Neuronal stem cell (in vitro differentiated cells): Measurements from ENCODE around the gene MTMR1.

ENCODE experiments used
- DNase-seq: peaks from one replicate; pipeline ENCODE4 v3.0.0-alpha.2; 2013; ENCODE audit warnings: low spot score
- H2AFZ ChIP-seq: one replicate; pipeline ENCODE4 v1.6.1; 2013; ENCODE audit warnings: mild to moderate bottlenecking, low read length, inconsistent platforms
- H2AK5ac ChIP-seq: 2 replicates; pipeline ENCODE4 v1.6.1; 2013; ENCODE audit warnings: low read depth, mild to moderate bottlenecking, inconsistent platforms, low read length, moderate library complexity, mixed read lengths
- H2BK120ac ChIP-seq: 2 replicates; pipeline ENCODE4 v1.6.1; 2013; ENCODE audit warnings: low read depth, mild to moderate bottlenecking, inconsistent platforms, low read length, moderate library complexity, mixed read lengths
- H2BK12ac ChIP-seq: one replicate; pipeline ENCODE4 v1.6.1; 2013; ENCODE audit warnings: low read length, inconsistent platforms
- H2BK15ac ChIP-seq: 2 replicates; pipeline ENCODE4 v1.6.1; 2013; ENCODE audit warnings: mild to moderate bottlenecking, low read length, inconsistent platforms, mixed read lengths
- H2BK5ac ChIP-seq: one replicate; pipeline ENCODE4 v1.6.1; 2013; ENCODE audit warnings: inconsistent platforms, mild to moderate bottlenecking, low read length, moderate library complexity
- H3K14ac ChIP-seq: one replicate; pipeline ENCODE4 v1.6.1; 2013; ENCODE audit warnings: low read length, inconsistent platforms
- H3K18ac ChIP-seq: 2 replicates; pipeline ENCODE4 v1.6.1; 2013; ENCODE audit warnings: low read length, inconsistent platforms
- H3K23ac ChIP-seq: 2 replicates; pipeline ENCODE4 v1.6.1; 2013; ENCODE audit warnings: low read depth, mild to moderate bottlenecking, mixed read lengths, low read length, inconsistent platforms; ENCODE audit not compliant: poor library complexity
- H3K27ac ChIP-seq: replicated peaks from 3 replicates; pipeline ENCODE4 v1.5.1; 2013; ENCODE audit warnings: low read length, inconsistent platforms
- H3K27me3 ChIP-seq, 3 experiments: 2 replicates each; pipeline ENCODE4 v1.6.1; 2013; ENCODE audit warnings: low read length in 3 of 3, mild to moderate bottlenecking in 2 of 3, inconsistent platforms in 1 of 3, low read depth in 1 of 3, mixed read lengths in 1 of 3, moderate library complexity in 1 of 3; ENCODE audit not compliant: control insufficient read depth in 3 of 3, insufficient read depth in 3 of 3
- H3K36me3 ChIP-seq, 2 donors: replicated peaks in 1 of 2; 2 replicates each; pipeline ENCODE4 v1.6.1; 2013; ENCODE audit warnings: low read length in 2 of 2; ENCODE audit not compliant: control insufficient read depth in 2 of 2, insufficient read depth in 2 of 2
- H3K4ac ChIP-seq: 2 replicates; pipeline ENCODE4 v1.6.1; 2013; ENCODE audit warnings: inconsistent platforms, mild to moderate bottlenecking, low read length, moderate library complexity
- H3K4me1 ChIP-seq, 2 donors: 1 replicate in 1 of 2; 2 replicates in 1 of 2; pipeline ENCODE4 v1.6.1; 2013; ENCODE audit warnings: low read length in 2 of 2, low read depth in 1 of 2; ENCODE audit not compliant: control insufficient read depth in 2 of 2, insufficient read depth in 1 of 2
- H3K4me2 ChIP-seq: one replicate; pipeline ENCODE4 v1.6.1; 2013; ENCODE audit warnings: mild to moderate bottlenecking, low read length, inconsistent platforms; ENCODE audit not compliant: insufficient read depth, poor library complexity, severe bottlenecking
- H3K4me3 ChIP-seq, 2 donors: 2 replicates each; pipeline ENCODE4 v1.5.1; 2013; ENCODE audit warnings: low read length in 2 of 2, mild to moderate bottlenecking in 2 of 2, inconsistent platforms in 1 of 2, moderate library complexity in 1 of 2
- H3K79me1 ChIP-seq: one replicate; pipeline ENCODE4 v1.6.1; 2013; ENCODE audit warnings: low read depth, mild to moderate bottlenecking, inconsistent platforms, low read length, moderate library complexity
- H3K9ac ChIP-seq: one replicate; pipeline ENCODE4 v1.6.1; 2013; ENCODE audit warnings: mild to moderate bottlenecking, low read depth, low read length, inconsistent platforms; ENCODE audit not compliant: poor library complexity
- H3K9me3 ChIP-seq, 2 donors: replicated peaks in 1 of 2; 2 replicates each; pipeline versions ENCODE3 to v1.6.1; 2013; ENCODE audit warnings: low read length in 2 of 2, mild to moderate bottlenecking in 2 of 2, inconsistent platforms in 1 of 2, low read depth in 1 of 2, mixed read lengths in 1 of 2, moderate library complexity in 1 of 2; ENCODE audit not compliant: control insufficient read depth in 2 of 2, insufficient read depth in 1 of 2
- H4K8ac ChIP-seq: one replicate; pipeline ENCODE4 v1.6.1; 2013; ENCODE audit warnings: low read depth, mild to moderate bottlenecking, inconsistent platforms, low read length, moderate library complexity
- H4K91ac ChIP-seq: one replicate; pipeline ENCODE4 v1.6.1; 2013; ENCODE audit warnings: low read length, low read depth, mild to moderate bottlenecking, inconsistent platforms; ENCODE audit not compliant: poor library complexity
- WGBS, 2 donors: extraction: QIAGEN DNeasy Blood & Tissue Kit; methylation state at CpG; one replicate each; pipeline ENCODE4 v1.1.7; 2013; ENCODE audit warnings: missing lambda C conversion rate in 2 of 2, mixed read lengths in 1 of 2; ENCODE audit not compliant: insufficient read length in 2 of 2, insufficient replicate concordance in 1 of 2; ENCODE audit errors: extremely low coverage in 2 of 2; 5-methylcytosine and 5-hydroxymethylcytosine counted together

MTMR1 gene

DNA sequence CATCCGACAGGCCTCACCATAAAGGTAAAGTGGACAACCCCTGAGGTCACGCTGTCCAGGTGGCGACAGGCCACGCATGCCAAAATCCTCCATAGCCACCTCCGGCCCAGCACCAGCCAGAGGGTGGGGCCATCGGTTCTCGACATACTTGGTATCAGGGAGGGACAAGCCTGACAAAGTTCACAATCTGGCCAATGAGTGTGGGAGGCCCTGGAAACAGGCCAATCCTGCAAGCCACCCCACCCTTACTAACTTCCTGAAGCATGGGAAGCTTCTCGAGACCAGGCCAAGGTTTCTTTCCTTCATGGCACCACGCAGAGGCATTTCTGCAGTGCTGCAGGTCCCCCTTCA, 73.8 kb downstream of the MTMR1 start:
- no peak overlapping the region for H2BK12ac ChIP-seq

DNA sequence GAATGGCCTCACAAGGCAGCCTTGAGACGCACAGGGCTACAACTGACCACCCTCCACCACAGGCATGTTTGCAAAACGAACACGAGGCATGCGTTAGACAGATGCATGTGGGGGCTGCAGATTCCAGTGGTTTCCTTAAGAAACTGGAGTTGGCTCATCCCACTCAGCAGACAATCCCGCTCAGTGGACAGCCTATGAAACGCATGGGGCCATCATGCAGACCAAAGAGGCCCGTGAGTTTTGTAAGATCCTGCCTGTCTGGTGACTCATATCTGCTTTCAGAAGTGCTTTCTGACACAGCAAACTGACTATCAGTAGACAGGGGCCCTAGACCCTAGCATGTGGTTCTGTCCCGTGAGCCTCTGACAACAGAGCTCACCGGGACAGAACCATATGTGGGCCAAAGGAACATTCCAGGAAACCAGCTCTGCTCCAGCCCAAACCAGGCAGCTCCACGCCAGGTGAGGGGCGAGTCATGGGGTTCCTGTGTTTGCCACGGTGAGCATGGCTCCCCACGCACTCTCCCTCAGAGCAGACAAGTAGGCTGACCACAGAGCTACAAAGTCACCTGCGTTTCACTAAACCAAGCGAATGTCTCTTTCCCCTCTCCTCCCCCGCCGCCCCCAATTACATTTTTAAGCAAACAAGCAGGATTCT, 74.4 kb downstream of the MTMR1 start:
- Histone ChIP-seq H3K9me3 (no peaks in the 10 kb centered on the region), H3K27me3 (peaks cover 0 to 12% (median 0%) of the 10 kb centered on the region in 3 experiments), H3K18ac (no peak overlapping the region), H2AK5ac (no peak overlapping the region), H3K9ac (no peak overlapping the region), H3K4ac (no peak overlapping the region), H3K27ac (no peak overlapping the region), H2AFZ (no peak overlapping the region), H3K79me1 (no peaks in the 10 kb centered on the region), H4K8ac (no peak overlapping the region), H3K14ac (no peak overlapping the region), H3K4me3 (no peak overlapping the region), H3K36me3 (peaks cover 0 to 13% of the 10 kb centered on the region in 2 donors), H3K4me2 (no peak overlapping the region), H3K23ac (no peak overlapping the region), H2BK15ac (no peak overlapping the region), H2BK120ac (no peak overlapping the region), H2BK5ac (no peak overlapping the region), H2BK12ac (no peak overlapping the region), H4K91ac (no peak overlapping the region), H3K4me1 (no peaks in the 10 kb centered on the region)
- DNase-seq: no peak
- no CpG with 5 or more reads among the region's 17 CpGs for WGBS, 2 donors

More for the DNA sequence above, 73.8 kb downstream of the MTMR1 start:
- Histone ChIP-seq H2BK120ac (no peak overlapping the region), H3K27ac (no peak overlapping the region), H3K4me3 (no peak overlapping the region), H3K4me1 (no peaks in the 10 kb centered on the region), H3K23ac (no peak overlapping the region), H3K27me3 (peaks cover 0 to 13% (median 0%) of the 10 kb centered on the region in 3 experiments), H3K14ac (no peak overlapping the region), H3K79me1 (no peaks in the 10 kb centered on the region), H2AFZ (no peak overlapping the region), H3K4me2 (no peak overlapping the region), H3K9me3 (no peaks in the 10 kb centered on the region), H3K18ac (no peak overlapping the region), H2BK15ac (no peak overlapping the region), H4K8ac (no peak overlapping the region), H2BK5ac (no peak overlapping the region), H3K9ac (no peak overlapping the region), H2AK5ac (no peak overlapping the region), H4K91ac (no peak overlapping the region), H3K4ac (no peak overlapping the region), H3K36me3 (peaks cover 0 to 16% of the 10 kb centered on the region in 2 donors)
- DNase-seq: no peak
- no CpG with 5 or more reads among the region's 9 CpGs for WGBS, 2 donors

DNA sequence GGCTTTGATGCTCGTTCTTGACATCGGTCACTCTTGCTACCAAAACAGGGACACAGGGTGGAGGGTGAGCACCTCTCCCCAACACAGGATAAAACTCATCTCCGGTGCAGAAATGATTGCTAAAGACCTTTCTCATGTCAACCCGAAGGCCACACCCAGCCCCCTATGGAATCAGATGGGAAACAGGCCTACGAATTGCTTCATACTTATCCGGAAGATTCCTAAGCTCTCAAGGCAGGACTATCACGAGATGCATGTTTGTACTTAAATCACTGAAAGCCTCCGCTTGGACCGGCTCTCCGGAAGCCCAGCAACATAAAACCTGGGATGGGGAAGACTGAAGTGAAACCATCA, 74.9 kb downstream of the MTMR1 start:
- Histone ChIP-seq H3K14ac (no peak overlapping the region), H3K27ac (no peak overlapping the region), H3K9me3 (no peaks in the 10 kb centered on the region), H2BK5ac (no peak overlapping the region), H2AK5ac (no peak overlapping the region), H2BK120ac (no peak overlapping the region), H3K18ac (no peak overlapping the region), H3K36me3 (peaks cover 0 to 9% of the 10 kb centered on the region in 2 donors), H2BK15ac (no peak overlapping the region), H3K4ac (no peak overlapping the region), H3K9ac (no peak overlapping the region), H2AFZ (no peak overlapping the region), H3K4me1 (no peaks in the 10 kb centered on the region), H3K23ac (no peak overlapping the region), H3K4me3 (no peak overlapping the region), H4K91ac (no peak overlapping the region), H3K4me2 (no peak overlapping the region), H3K27me3 (peaks cover 0 to 7% (median 0%) of the 10 kb centered on the region in 3 experiments), H3K79me1 (no peaks in the 10 kb centered on the region), H4K8ac (no peak overlapping the region), H2BK12ac (no peak overlapping the region)
- DNase-seq: no peak
- no CpG with 5 or more reads among the region's 10 CpGs for WGBS, 2 donors

DNA sequence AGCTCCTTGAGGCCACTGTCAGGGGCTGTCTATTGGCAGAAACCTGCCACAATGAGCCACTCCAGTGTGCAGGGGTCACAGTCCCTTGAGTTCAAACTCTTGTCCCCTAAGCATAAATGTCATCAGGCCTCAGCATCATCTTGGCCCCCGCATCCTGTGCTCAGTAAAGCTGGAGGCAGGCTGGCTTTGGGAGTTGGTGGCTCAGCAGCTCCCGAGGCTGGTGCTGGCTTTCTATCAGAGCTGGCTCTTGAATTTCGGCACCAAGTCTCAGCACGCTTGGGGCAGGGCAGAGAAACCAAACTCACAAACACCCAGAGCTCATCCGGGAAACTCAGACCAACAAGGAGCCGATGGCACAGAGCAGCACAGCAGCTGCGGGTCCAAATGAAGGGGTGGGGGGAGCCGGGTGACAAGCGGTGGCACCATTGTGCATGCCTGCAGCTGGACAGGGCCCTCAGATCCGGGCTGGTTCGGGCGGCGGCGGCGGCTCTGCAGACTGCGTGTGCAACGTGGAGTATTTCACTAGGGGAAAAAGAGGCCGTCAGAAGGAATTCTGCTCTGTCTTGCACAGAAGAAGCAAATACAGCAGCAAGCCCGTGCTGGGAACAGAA, 75.5 kb downstream of the MTMR1 start:
- H2AK5ac ChIP-seq: no peak overlapping the region
- H2BK12ac ChIP-seq: no peak overlapping the region
- no peak overlapping the region for H2BK15ac ChIP-seq
- H3K9me3 ChIP-seq: no peaks in the 10 kb centered on the region
- H3K79me1 ChIP-seq: no peaks in the 10 kb centered on the region
- H3K27ac ChIP-seq: no peak overlapping the region
- no peak overlapping the region for H4K91ac ChIP-seq
- no peak overlapping the region for H4K8ac ChIP-seq
- no peak overlapping the region for H2BK120ac ChIP-seq
- H2BK5ac ChIP-seq: no peak overlapping the region
- no CpG with 5 or more reads among the region's 19 CpGs for WGBS, 2 donors
- no peak for DNase-seq
- H2AFZ ChIP-seq: no peak overlapping the region
- no peak overlapping the region for H3K23ac ChIP-seq
- peaks cover 0 to 3% (median 0%) of the 10 kb centered on the region in 3 experiments for H3K27me3 ChIP-seq
- H3K4me3 ChIP-seq: no peak overlapping the region
- H3K36me3 ChIP-seq: peaks cover 0 to 9% of the 10 kb centered on the region in 2 donors
- no peak overlapping the region for H3K4me2 ChIP-seq
- H3K14ac ChIP-seq: no peak overlapping the region
- no peaks in the 10 kb centered on the region for H3K4me1 ChIP-seq
- no peak overlapping the region for H3K18ac ChIP-seq
- no peak overlapping the region for H3K9ac ChIP-seq
- no peak overlapping the region for H3K4ac ChIP-seq
